GM12878 (cell line): ENCODE results near the gene GPC6. TPM values are rescaled to one million over a fixed set of nuclear protein-coding genes. Genes with fewer than 3 reads are reported as not detected.

Experiments
- ATAC-seq: fragments of 200-7000 bp; cut with Tn5 transposase; 3 replicates; pipeline ENCODE4 v1.9.1; 2020; ENCODE audit warnings: mild to moderate bottlenecking, moderate library complexity
- BruUV-seq: library from RNA; stranded (reverse); fragments of 400-500 nt; replicated peaks from 2 replicates; lab custom pipeline; 2021; lab: Mats Ljungman, UMichigan
- CTCF ChIA-PET: fragments of 300-600 bp; sonication (Branson Sonifier 250); formaldehyde crosslinking; extraction: SDS; loops from one replicate; lab custom pipeline; 2021; ENCODE audit warnings: inconsistent platforms; lab: Yijun Ruan, JAX
- POLR2A ChIA-PET: fragments of 350-600 bp; formaldehyde crosslinking; extraction: SDS; loops from one replicate; lab custom pipeline; 2021; ENCODE audit warnings: inconsistent platforms; lab: Charles Lee
- RAD21 ChIA-PET: fragments of 300-600 bp; sonication (Branson Sonifier 250); formaldehyde crosslinking; loops from one replicate; lab custom pipeline; 2023; ENCODE audit warnings: antibody characterized with exemption; ENCODE audit not compliant: unreplicated experiment; lab: Charles Lee
- SMC1A ChIA-PET: fragments of 300-600 bp; sonication (Branson Sonifier 250); formaldehyde crosslinking; loops from one replicate; lab custom pipeline; 2023; ENCODE audit not compliant: unreplicated experiment, uncharacterized antibody; lab: Charles Lee
- DNase-seq: peaks from one replicate; pipeline ENCODE4 v3.0.0-alpha.2; 2011; ENCODE audit warnings: low read depth, low spot score
- FAIRE-seq: peaks from 3 replicates; lab custom pipeline; 2011; peaks lifted over from hg19 to GRCh38; lab: Jason Lieb, UNC
- H2AFZ ChIP-seq: 2 replicates; pipeline ENCODE4 v1.6.0; 2011; ENCODE audit warnings: low read depth, low read length, control low read depth; ENCODE audit not compliant: control insufficient read depth
- H3K27ac ChIP-seq: 2 replicates; pipeline ENCODE4 v1.5.1; 2011; ENCODE audit warnings: control low read depth; ENCODE audit not compliant: control insufficient read depth, insufficient read depth
- H3K27me3 ChIP-seq, 2 experiments: replicated peaks in 1 of 2; 2 replicates each; pipeline versions ENCODE4 v1.6.0 to v1.6.1; 2011; ENCODE audit warnings: low read length in 1 of 2; ENCODE audit not compliant: control insufficient read depth in 2 of 2, insufficient read depth in 2 of 2
- H3K36me3 ChIP-seq, 2 experiments: 2 replicates each; pipeline ENCODE4 v1.5.1; 2011; ENCODE audit warnings: low read length in 1 of 2; ENCODE audit not compliant: control insufficient read depth in 2 of 2, insufficient read depth in 2 of 2
- H3K4me1 ChIP-seq: 2 replicates; pipeline ENCODE4 v1.6.1; 2011; ENCODE audit warnings: mild to moderate bottlenecking, low read length, moderate library complexity, mixed read lengths; ENCODE audit not compliant: control insufficient read depth, insufficient read depth
- H3K4me2 ChIP-seq: 2 replicates; pipeline ENCODE4 v1.6.0; 2011; ENCODE audit warnings: control low read depth; ENCODE audit not compliant: control insufficient read depth, insufficient read depth
- H3K4me3 ChIP-seq: fragments of 200-600 bp; sonication (generic); 2 replicates; pipeline ENCODE4 v1.5.1; 2016
- H3K79me2 ChIP-seq: 2 replicates; pipeline ENCODE4 v1.6.0; 2011; ENCODE audit warnings: low read length; ENCODE audit not compliant: control insufficient read depth, insufficient read depth
- H3K9ac ChIP-seq: 2 replicates; pipeline ENCODE4 v1.8.0; 2011; ENCODE audit warnings: low read length, control low read depth, mixed read lengths; ENCODE audit not compliant: control insufficient read depth, insufficient read depth
- H3K9me3 ChIP-seq: replicated peaks from 3 replicates; pipeline ENCODE4 v1.5.1; 2011; ENCODE audit warnings: mild to moderate bottlenecking, low read length; ENCODE audit not compliant: control insufficient read depth, insufficient read depth
- H4K20me1 ChIP-seq: 2 replicates; pipeline ENCODE4 v1.6.0; 2011; ENCODE audit not compliant: control insufficient read depth, insufficient read depth
- BHLHE40 ChIP-seq, 2 experiments: fragments of 450-650 bp in 1 of 2; IDR thresholded peaks; 2 replicates each; pipeline ENCODE4 v1.6.1; 2011 to 2017; ENCODE audit warnings: low read depth in 2 of 2, borderline replicate concordance in 1 of 2, improper control_type of control experiment in 1 of 2, low read length in 1 of 2, mild to moderate bottlenecking in 1 of 2
- EED ChIP-seq: sonication (generic); IDR thresholded peaks from 2 replicates; pipeline ENCODE4 v1.6.1; 2016; ENCODE audit warnings: antibody characterized with exemption, low read depth
- IKZF2 ChIP-seq, 2 experiments: fragments of 450-650 bp; IDR thresholded peaks; 2 replicates each; pipeline ENCODE4 v1.6.1; 2017; ENCODE audit warnings: mild to moderate bottlenecking in 2 of 2, moderate library complexity in 2 of 2
- KAT2A ChIP-seq: conservative IDR thresholded peaks from 2 replicates; pipeline ENCODE4 v1.6.1; 2011; ENCODE audit warnings: low read depth, low read length; ENCODE audit not compliant: control insufficient read depth
- PRDM15 ChIP-seq: fragments of 450-650 bp; formaldehyde crosslinking; IDR thresholded peaks from 2 replicates; pipeline ENCODE4 v1.4.0; 2020; ENCODE audit warnings: mild to moderate bottlenecking, moderate library complexity
- SP1 ChIP-seq: IDR thresholded peaks from one replicate; pipeline ENCODE4 v1.6.1; 2011; ENCODE audit warnings: low read depth, low read length
- ZBTB40 ChIP-seq: fragments of 450-650 bp; IDR thresholded peaks from 2 replicates; pipeline ENCODE4 v1.6.1; 2016; ENCODE audit warnings: mild to moderate bottlenecking, moderate library complexity, borderline replicate concordance
- WGBS: methylation state at CpG from one replicate; pipeline ENCODE4 v1.1.6; 2016; ENCODE audit warnings: low lambda C conversion rate; ENCODE audit not compliant: insufficient replicate concordance, insufficient coverage; ENCODE audit errors: missing lambda C conversion rate; 5-methylcytosine and 5-hydroxymethylcytosine counted together
- in situ Hi-C: fragments of 300-500 bp; cut with MboI; formaldehyde crosslinking; loops from 9 replicates; pipeline ENCODE4 v1.14.3; 2018; ENCODE audit warnings: mixed read lengths
- intact Hi-C: fragments of 100-400 bp; cut with micrococcal nuclease; formaldehyde crosslinking; loops from one replicate; pipeline ENCODE4 v1.14.2; 2022; ENCODE audit not compliant: unreplicated experiment
- polyA plus RNA-seq, 11 experiments: library from polyadenylated mRNA; depleted of rRNA in 4 of 11; unstranded in 6 of 11; stranded (reverse) in 5 of 11; fragments of >200 nt; fragmentation: Nextera tagmentation in 4 of 11; fragmentation: Illumina TruSeq in 1 of 11; extraction: Ambion mirVana in 4 of 11; extraction: Trizol in 1 of 11; gene quantifications; 1 replicate in 1 of 11; 2 replicates in 10 of 11; pipeline versions ENCODE4 v1.2.1 to v1.2.3, GENCODE V29; 2011 to 2016; ENCODE audit warnings: inconsistent platforms in 2 of 11, missing spikeins in 2 of 11, low read depth in 1 of 11
- total RNA-seq, 4 experiments: library from RNA; depleted of rRNA in 3 of 4; stranded (reverse); fragments of >200 nt in 3 of 4; fragmentation: Illumina TruSeq in 1 of 4; extraction: Trizol in 1 of 4; gene quantifications; 2 replicates each; pipeline versions ENCODE4 v1.2.1 to v1.2.3, GENCODE V29; 2013 to 2021
- TF ChIP-seq, protein P1 (sequence below): IDR thresholded peaks from 2 replicates; pipeline ENCODE4 v1.6.1; 2011; ENCODE audit warnings: borderline replicate concordance, low read depth, mild to moderate bottlenecking, moderate library complexity, mixed read lengths, low read length; ENCODE audit not compliant: insufficient read depth; ENCODE audit errors: extremely low read length
- TF ChIP-seq, protein P2 (sequence below): fragments of 150-350 bp; IDR thresholded peaks from 2 replicates; pipeline ENCODE4 v1.6.1; 2016; ENCODE audit warnings: low read depth, low read length

GPC6 gene
- total and polyA plus RNA-seq, 10 of the 15 experiments (the other 5 are each of a cell fraction or from before 2014, with no cell fraction given): 0.03 to 0.04 (median 0.03) TPM; not detected in 7

DNA sequence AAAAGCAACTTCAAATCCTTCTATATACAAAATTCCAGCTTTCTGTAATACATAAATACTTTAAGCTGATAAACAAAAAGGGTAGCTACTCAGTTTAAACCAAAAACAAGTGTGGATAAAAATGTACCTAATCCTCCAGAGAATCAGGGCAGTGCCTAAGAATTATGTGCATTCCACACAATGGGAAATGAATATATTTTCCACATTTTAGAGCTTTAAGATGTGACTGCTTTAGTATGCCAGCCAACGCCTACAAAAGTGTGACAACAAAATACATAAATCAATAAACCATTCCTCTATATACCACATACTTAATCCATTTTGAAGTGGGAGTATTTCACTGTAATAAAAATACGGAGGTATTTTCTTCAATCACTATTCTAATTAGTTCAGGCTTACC, 977.6 kb downstream of the GPC6 start:
- H3K27me3 ChIP-seq: no peaks in the 10 kb centered on the region
- H3K36me3 ChIP-seq: no peaks in the 10 kb centered on the region
- no peaks in the 10 kb centered on the region for H3K79me2 ChIP-seq
- ATAC-seq: no peak
- SMC1A ChIA-PET: no interaction called here
- no peaks in the 10 kb centered on the region for H4K20me1 ChIP-seq
- TF ChIP-seq, protein P1, sequence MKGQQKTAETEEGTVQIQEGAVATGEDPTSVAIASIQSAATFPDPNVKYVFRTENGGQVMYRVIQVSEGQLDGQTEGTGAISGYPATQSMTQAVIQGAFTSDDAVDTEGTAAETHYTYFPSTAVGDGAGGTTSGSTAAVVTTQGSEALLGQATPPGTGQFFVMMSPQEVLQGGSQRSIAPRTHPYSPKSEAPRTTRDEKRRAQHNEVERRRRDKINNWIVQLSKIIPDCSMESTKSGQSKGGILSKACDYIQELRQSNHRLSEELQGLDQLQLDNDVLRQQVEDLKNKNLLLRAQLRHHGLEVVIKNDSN: no peak
- no peak for TF ChIP-seq KAT2A
- TF ChIP-seq, protein P2, sequence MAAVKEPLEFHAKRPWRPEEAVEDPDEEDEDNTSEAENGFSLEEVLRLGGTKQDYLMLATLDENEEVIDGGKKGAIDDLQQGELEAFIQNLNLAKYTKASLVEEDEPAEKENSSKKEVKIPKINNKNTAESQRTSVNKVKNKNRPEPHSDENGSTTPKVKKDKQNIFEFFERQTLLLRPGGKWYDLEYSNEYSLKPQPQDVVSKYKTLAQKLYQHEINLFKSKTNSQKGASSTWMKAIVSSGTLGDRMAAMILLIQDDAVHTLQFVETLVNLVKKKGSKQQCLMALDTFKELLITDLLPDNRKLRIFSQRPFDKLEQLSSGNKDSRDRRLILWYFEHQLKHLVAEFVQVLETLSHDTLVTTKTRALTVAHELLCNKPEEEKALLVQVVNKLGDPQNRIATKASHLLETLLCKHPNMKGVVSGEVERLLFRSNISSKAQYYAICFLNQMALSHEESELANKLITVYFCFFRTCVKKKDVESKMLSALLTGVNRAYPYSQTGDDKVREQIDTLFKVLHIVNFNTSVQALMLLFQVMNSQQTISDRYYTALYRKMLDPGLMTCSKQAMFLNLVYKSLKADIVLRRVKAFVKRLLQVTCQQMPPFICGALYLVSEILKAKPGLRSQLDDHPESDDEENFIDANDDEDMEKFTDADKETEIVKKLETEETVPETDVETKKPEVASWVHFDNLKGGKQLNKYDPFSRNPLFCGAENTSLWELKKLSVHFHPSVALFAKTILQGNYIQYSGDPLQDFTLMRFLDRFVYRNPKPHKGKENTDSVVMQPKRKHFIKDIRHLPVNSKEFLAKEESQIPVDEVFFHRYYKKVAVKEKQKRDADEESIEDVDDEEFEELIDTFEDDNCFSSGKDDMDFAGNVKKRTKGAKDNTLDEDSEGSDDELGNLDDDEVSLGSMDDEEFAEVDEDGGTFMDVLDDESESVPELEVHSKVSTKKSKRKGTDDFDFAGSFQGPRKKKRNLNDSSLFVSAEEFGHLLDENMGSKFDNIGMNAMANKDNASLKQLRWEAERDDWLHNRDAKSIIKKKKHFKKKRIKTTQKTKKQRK: no peak
- no peak for TF ChIP-seq PRDM15 (CRISPR knock-in tag)
- no peak for TF ChIP-seq SP1
- no peak for TF ChIP-seq BHLHE40 (IDR thresholded peaks at IDR 0.05; ENCODE audit: borderline replicate concordance in 1 of 2, low read depth in 2 of 2, low read length in 1 of 2)
- no peak for TF ChIP-seq ZBTB40
- no peak for TF ChIP-seq IKZF2 (IDR thresholded peaks at IDR 0.05)
- TF ChIP-seq EED: no peak
- CTCF ChIA-PET: interaction anchor here (1.0 kb wide), 1 partner anchor 11 kb away, joined by 4 read pairs; no protein-coding TSS in a partner anchor
- RAD21 ChIA-PET: no interaction called here
- WGBS: 0% methylated on average over 2 of the region's 2 CpGs
- no TSS peak for BruUV-seq
- no peaks in the 10 kb centered on the region for H3K4me1 ChIP-seq
- no peak for FAIRE-seq
- no peak overlapping the region for H3K4me2 ChIP-seq
- intact Hi-C loops (loop anchor here (10.0 kb wide), 1 partner anchor 379 kb away; no protein-coding TSS in a partner anchor), in situ Hi-C loops (no loop called here)
- no peak overlapping the region for H2AFZ ChIP-seq
- H3K27ac ChIP-seq: no peak overlapping the region
- POLR2A ChIA-PET: no interaction called here
- no peak for DNase-seq
- no peak overlapping the region for H3K9ac ChIP-seq
- no peaks in the 10 kb centered on the region for H3K9me3 ChIP-seq
- no peak overlapping the region for H3K4me3 ChIP-seq
